Inflammatory macrophage (primary cell): ENCODE measurements around the gene GAPT.

ENCODE experiments used
- DNase-seq, 2 donors: peaks; one replicate each; pipeline ENCODE4 v3.0.0-alpha.2; 2020 to 2022
- total RNA-seq, 18 experiments: gene quantifications; one replicate each; lab custom pipeline; 2026; ENCODE audit warnings: mixed read lengths in 6 of 18, inconsistent platforms in 2 of 18; lab: John Stamatoyannopoulos, UW

The GAPT gene
- total RNA-seq, result 0 to 42.1 (median 3.8) reads per million in 18 experiments

GRCh38 chr5:58491216-58491892 is at the start of gene GAPT:
Gene GAPT (plus strand): TSS chr5:58491435. CDS start chr5:58494537, 3,102 bp downstream.
- DNase-seq, result peak; percentile 48 to 82

- DNase-seq, result no peak
Observed at GRCh38 chr5:58444805-58445204, 46.4 kb upstream of the GAPT start.

GRCh38 chr5:58446024-58446423 is 45.2 kb upstream of the GAPT start:
- no peak for DNase-seq

- no peak for DNase-seq
Observed at GRCh38 chr5:58447226-58447625, 44.0 kb upstream of the GAPT start.

GRCh38 chr5:58450018-58450417 is 41.2 kb upstream of the GAPT start:
- peak in 1 of 2 donors; percentile 4 for DNase-seq

- no peak for DNase-seq
Observed at GRCh38 chr5:58450811-58451629, 40.2 kb upstream of the GAPT start.

DNA sequence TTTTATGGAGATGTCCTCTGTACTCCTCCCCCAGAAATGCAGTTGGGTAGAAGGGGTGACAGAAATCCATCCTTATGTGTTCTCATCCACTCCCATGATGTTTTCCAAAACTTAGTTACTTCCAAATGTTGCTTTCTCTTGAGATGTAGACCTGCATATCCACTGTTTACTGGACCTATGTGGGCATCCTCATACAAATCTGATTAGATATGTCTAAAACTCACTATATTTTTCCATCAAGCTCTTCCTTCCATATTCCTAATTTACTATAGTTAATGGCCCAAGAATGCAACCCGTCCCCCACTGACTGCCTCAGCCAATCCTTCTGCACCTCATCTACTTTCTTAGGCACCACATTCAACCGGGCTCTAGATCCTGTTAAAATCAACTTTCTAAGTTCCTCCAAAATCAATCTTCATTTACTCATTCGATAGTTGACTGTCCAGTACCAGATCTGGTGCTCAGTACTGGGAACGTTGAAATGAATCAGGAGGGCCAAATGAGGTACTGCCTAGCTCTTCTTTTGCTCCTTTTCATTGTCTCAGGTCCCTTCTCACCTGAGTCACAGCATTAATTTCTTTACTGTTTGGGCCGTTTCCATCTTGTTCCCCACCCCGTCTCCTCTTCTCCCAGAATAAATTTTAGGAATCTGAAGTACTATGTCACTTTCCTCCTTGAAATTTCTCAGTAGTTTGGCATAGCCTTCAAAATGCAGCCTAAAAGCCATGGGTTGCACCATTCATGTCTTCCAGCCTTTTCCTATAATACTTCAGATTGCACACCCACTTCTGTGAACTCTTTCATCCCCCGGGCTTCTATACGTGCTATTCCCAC is 39.3 kb upstream of the GAPT start:
- no peak for DNase-seq

- no peak for DNase-seq
Observed at GRCh38 chr5:58452566-58453258, 38.5 kb upstream of the GAPT start.

GRCh38 chr5:58453306-58453705 is 37.9 kb upstream of the GAPT start:
- DNase-seq, result no peak

DNA sequence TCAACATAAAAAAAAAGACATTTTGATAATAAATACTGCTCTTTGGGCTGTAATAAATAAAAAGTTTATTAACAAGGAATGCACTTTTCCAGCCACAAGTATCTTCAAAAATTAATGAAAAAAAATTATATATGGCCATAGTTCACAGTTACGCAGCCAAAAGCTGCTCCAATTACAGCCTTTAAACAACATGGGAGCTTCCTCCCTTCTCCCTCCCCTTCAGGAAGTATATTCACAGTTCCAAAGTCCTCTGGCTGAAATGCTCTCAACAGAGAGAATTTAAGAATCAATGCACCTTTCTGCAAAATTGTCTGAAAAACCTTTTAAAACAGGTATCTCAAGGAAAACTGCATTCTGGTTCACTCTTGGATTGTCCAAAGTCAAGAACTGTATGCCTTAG is 37.2 kb upstream of the GAPT start:
- no peak for DNase-seq

DNA sequence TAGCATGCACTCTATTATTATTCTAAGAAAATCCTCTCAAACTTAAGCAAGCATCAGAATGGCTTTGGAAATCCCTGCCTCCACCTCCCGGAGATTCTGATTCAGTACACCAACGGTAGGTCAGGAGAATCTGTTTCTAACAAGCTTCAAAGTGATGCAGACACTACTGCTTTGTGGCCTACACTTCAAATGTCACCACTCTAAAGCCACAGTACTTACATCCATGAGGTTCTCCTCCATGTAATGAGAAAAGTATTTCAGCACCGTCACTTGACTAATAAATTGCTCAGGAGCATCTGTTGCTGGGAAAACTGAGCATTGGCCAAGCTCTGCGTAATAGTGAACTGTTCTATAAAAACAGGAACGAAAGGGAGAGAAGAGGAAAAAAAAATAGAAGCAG is 36.2 kb upstream of the GAPT start:
- DNase-seq, result no peak

DNA sequence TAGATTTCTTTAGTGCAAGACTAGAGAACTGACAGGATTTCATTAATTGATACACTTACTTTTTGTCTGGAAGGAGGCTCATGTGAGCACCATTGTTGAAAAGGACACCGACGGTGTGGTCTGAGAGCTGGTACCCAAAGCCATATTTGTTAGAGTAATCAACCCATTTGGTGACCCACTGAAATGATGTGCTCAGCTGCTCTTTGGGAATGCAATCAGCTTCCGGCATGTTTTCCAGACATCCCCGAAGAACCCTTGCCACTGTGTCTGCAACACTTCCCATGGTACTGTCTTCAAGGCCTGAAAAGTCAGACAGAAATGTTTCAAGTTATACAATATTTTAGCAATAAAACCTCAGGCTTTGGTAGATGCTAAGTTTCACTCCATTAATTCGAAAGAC is 35.8 kb upstream of the GAPT start:
- DNase-seq, result no peak

DNA sequence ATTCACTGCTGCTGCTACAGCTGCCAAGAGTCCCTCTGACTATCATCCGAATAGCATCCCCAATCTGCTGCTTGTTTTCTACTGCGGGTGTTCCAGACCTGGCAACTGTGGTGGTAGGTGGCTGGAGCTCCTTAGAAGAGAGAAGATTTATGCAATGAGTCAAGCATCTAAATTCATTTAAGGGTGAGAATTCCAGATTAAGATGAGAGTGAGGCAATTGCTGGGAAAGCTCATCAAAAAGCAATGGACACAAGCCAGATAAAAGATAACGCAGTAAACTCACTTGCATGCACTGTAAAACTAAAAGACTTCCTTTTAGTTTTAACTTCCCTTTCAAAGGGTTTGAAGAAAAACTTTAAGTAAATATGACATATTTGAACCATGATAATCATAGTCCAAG is 35.2 kb upstream of the GAPT start:
- DNase-seq, result no peak

GRCh38 chr5:58456486-58456885 is 34.7 kb upstream of the GAPT start:
- no peak for DNase-seq

DNA sequence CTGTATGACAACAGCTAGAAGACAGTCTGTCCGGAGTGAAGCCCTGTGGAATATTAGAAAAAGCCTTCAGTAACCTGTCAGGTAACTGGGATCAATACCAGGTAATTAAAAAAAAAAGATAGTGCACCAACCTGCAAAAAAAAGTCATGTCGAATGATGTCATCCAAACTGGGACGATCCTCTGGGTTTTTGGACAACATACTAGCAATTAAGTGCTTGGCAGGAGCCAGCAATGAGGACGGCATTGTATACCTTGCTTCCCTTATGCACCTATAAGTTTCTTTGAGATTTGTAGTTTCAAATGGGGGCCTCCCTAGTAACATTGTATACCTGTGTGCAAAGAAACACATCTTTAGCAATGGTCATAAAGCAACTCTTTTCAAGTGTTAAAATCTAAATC is 34.2 kb upstream of the GAPT start:
- no peak for DNase-seq

DNA sequence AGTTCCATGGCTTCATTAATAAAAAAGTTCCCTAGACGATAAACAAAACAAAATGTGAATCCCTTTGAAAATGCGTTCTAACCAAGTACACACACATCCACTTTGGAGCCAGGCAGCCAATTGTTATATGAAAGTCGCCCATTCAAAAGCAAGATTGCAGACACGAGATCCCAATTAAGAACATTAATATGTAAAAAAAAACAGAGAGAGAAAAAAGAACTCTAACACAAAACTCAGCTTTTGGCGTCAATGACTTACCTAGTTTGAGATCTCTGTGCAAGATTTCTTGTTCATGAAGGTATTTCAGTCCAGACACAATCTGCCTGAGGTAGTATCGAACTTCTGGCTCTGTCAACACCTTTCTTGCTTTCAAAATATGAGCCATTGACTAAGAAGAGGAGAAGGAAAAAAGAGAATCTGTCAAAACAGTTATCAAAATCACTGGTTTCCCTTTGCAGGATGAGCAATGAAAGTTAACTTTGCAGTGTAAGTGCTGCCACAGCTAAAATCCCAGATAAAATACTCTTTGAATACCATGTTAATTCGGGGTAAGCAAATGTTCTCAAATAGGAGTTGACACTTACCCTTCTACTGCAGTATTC is 33.0 kb upstream of the GAPT start:
- DNase-seq, result no peak

DNA sequence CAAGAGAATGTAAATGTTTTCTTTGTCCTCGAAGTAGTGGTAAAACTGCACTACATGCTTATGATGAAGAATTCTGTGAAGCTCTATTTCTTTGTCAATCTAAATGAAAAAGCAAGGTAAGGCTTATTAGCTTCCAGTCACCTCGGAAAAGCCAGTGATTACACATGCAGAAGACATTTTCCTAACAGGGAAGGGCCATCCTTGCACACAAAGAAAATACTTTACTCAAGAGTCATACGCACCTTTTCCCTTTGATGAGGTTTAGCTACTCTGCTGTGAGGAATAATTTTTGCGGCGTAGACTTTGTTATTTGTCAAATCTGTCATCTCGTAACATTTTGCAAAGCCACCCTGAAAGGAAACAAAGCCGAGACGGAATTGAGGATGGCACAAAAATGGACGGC is 32.5 kb upstream of the GAPT start:
- DNase-seq, result no peak

DNA sequence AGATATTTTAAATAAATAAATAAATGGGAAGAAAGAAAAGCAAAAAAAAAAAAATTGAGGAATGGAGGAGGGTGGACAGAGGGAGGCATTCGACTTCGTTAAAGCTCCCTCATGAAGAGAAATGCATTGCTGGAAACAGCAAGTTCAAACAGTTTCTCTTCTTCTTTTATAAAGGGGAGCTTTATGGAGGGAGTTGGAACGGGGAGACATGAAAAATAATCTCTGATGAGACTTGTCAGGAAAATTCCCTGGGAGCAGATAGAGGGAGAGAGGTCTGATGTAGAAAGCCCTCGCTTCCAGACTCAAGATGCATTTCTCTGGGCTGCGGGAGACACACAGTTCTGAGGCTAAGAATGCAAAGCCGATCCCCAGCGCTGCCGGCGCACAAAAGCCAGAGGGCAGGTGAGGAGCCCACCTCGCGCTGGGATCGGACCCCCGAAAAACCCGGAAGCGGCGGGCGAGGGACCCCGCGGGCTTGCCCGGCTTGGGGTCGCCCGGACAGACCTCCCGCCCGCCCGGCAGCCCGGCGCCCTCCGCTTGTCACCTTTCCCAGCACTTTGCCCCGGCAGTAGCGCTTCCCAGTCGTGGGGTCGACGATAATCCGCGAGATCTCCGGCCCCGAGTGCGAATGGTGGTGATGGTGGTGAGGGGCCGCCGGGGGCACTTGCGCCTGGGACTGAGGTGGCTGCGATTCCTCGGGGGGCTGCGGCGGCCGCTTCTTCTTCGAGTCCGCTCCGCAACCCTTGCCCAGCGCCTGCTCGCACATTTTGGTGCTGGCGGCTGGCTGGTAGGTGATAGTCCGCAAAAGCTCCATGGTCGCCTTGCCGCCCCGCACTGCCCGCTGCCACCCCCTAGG is 31.9 kb upstream of the GAPT start:
- peak; percentile 1 to 22 for DNase-seq

- DNase-seq, result peak; percentile 92 to 95
Observed at GRCh38 chr5:58460002-58460731, 31.1 kb upstream of the GAPT start, which contains the start of gene PLK2. Gene PLK2 (minus strand): TSS chr5:58460086. CDS start chr5:58459959, 127 bp downstream.

GRCh38 chr5:58460732-58461286 is 30.4 kb upstream of the GAPT start:
- peak; percentile 91 to 94 for DNase-seq
